ENCODE data around the gene LRRC18. TPM values are rescaled to one million over a fixed set of nuclear protein-coding genes. Genes with fewer than 3 reads are reported as not detected.

The LRRC18 gene
- total RNA-seq, 1 experiment from 2014 or later = not detected

- intact Hi-C loops (cut with micrococcal nuclease) = no loop called here
- no peak for ATAC-seq
- Histone ChIP-seq H3K79me2 (ENCODE audit: insufficient read depth, low read length) (no peaks in the 10 kb centered on the region), H2AFZ (ENCODE audit: low read depth, low read length, poor library complexity, severe bottlenecking) (no peak overlapping the region), H3K9me2 (ENCODE audit: insufficient read depth) (no peaks in the 10 kb centered on the region), H3K4me2 (ENCODE audit: low read length) (no peak overlapping the region), H4K20me1 (ENCODE audit: insufficient read depth) (no peaks in the 10 kb centered on the region), H3K27ac (ENCODE audit: low read depth, low read length) (no peak overlapping the region), H3K4me3 (replicated peaks in 1 of 2; ENCODE audit: low read depth in 1 of 2, low read length in 2 of 2) (no peak overlapping the region), H3K36me3 (ENCODE audit: control insufficient read depth in 1 of 2, insufficient read depth in 2 of 2, low read length in 2 of 2) (no peaks in the 10 kb centered on the region), H3K9ac (ENCODE audit: low read length) (no peak overlapping the region), H3K4me1 (ENCODE audit: control insufficient read depth in 1 of 2, insufficient read depth in 2 of 2, low read length in 2 of 2) (no peaks in the 10 kb centered on the region), H3K27me3 (ENCODE audit: insufficient read depth, low read length) (peaks cover 5% of the 10 kb centered on the region; the same call in 1 of the 2 replicates), H3K9me3 (ENCODE audit: control insufficient read depth in 1 of 2, insufficient read depth in 1 of 2, low read depth in 1 of 2, low read length in 2 of 2) (no peaks in the 10 kb centered on the region)
- ChIA-PET CTCF (no interaction called here), POLR2A (no interaction called here), RAD21 (ENCODE audit: low non-redundant PET in 1 of 2, low total read pairs in 2 of 2, uncharacterized antibody in 2 of 2, unreplicated experiment in 2 of 2) (no interaction called here)
- no peak for DNase-seq (ENCODE audit: low read depth, low spot score)
- TF ChIP-seq SRF (IDR thresholded peaks at IDR 0.05; ENCODE audit: low read depth) = no peak
- TF ChIP-seq REST (IDR thresholded peaks at IDR 0.05; ENCODE audit: low read depth) = no peak
- TF ChIP-seq EGR1 (IDR thresholded peaks at IDR 0.05; ENCODE audit: low read depth) = no peak
- TF ChIP-seq CBX3 (IDR thresholded peaks at IDR 0.05; ENCODE audit: low read depth) = no peak
- no peak for TF ChIP-seq CEBPB (IDR thresholded peaks at IDR 0.05; ENCODE audit: low read depth)
- TF ChIP-seq JUND (IDR thresholded peaks at IDR 0.05) = no peak
- no peak for TF ChIP-seq ZFX (IDR thresholded peaks at IDR 0.05)
- TF ChIP-seq ZNF274 (IDR thresholded peaks at IDR 0.05; ENCODE audit: low read depth, low read length) = no peak
- TF ChIP-seq ATF3 (IDR thresholded peaks at IDR 0.05) = no peak
- no TSS peak for BruUV-seq (replicated peaks)
Observed at GRCh38 chr10:48934672-48935501, 4.8 kb downstream of the LRRC18 start.

All from HCT116 (cell line).